ENCODE measurements around the gene AGO4.
"Not testable (repeated sequence)": the region's sequence is repeated elsewhere in the genome, so short reads cannot be mapped to it uniquely, and the experiment has no call there.

Gene AGO4

GRCh38 chr1:35808450-35809113, 766 bp downstream of the AGO4 start:
- H3K36me3 ChIP-seq (ENCODE audit: insufficient read depth, low read length), result no peaks in the 10 kb centered on the region
- H3K9ac ChIP-seq (ENCODE audit: insufficient read length), result peak overlapping the region; percentile 93
- no peaks in the 10 kb centered on the region for H3K9me3 ChIP-seq (ENCODE audit: low read depth, low read length)
- no peak for TF ChIP-seq FOXP2 (optimal IDR thresholded peaks at IDR 0.05; ENCODE audit: control extremely low read depth, extremely low read length, insufficient read depth)
- no peak for TF ChIP-seq EZH2 (IDR thresholded peaks at IDR 0.05)
- TF ChIP-seq POLR2AphosphoS5 (IDR thresholded peaks at IDR 0.05; ENCODE audit: borderline replicate concordance, low read depth, low read length), result no peak
- H3K27ac ChIP-seq, result no peak overlapping the region
- DNase-seq (ENCODE audit: low read depth, low spot score), result no peak
- peak overlapping the region; percentile 91 for H3K4me3 ChIP-seq

DNA sequence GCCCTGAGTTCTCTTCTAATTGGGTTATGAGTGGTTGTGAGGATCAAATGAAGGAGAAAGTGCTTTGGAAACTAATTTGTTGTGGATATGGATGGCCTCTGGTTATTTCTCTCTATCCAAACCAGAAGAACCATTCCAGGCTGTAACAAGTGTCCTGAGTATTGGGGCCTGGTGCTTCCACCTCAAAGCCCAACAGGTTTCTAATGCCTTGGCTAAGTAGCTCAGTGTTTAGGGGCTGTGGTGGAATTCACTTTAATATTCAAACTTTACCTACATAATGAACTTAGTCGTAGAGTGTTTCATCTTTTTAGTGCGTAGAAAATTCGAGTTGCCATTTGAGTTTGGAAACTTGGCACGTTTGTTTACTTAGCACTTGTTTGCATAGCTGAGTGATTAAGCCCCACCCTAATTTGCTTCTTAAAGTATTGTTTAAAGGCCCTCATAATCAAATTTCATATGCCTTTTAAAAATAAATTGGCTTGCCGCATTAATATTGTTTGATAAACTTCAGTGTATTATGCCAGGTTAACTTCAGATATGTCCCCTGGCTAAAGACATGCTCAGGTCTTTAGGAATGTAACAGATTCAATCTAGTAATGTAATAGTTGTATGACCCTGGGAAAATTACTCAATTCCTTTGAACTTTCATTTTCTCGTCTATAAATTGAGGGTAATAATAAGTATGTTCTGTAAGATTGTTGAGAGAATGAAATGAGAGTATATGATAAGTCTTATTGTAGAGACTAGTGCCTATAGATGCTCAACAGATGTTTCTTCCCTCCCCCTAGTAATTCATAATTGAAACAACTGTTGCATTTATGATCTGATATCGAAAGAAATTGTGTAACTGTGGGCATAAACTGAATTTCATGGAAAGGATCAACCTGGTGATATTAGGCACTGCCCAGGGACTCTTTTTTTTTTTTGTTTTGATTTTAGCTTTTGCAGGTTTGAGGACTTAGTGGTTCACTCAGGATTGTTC, 1.6 kb downstream of the AGO4 start:
- no peaks in the 10 kb centered on the region for H3K36me3 ChIP-seq (ENCODE audit: insufficient read depth, low read length)
- H3K9ac ChIP-seq (ENCODE audit: insufficient read length), result peak overlapping the region; percentile 93
- DNase-seq (ENCODE audit: low read depth, low spot score), result no peak
- TF ChIP-seq POLR2AphosphoS5 (IDR thresholded peaks at IDR 0.05; ENCODE audit: borderline replicate concordance, low read depth, low read length), result no peak
- H3K27ac ChIP-seq, result no peak overlapping the region
- H3K4me3 ChIP-seq, result peak overlapping the region; percentile 91
- H3K9me3 ChIP-seq (ENCODE audit: low read depth, low read length), result no peaks in the 10 kb centered on the region

- no peak overlapping the region for H3K27ac ChIP-seq
- no peak for DNase-seq (ENCODE audit: low read depth, low spot score)
- TF ChIP-seq POLR2AphosphoS5 (IDR thresholded peaks at IDR 0.05; ENCODE audit: borderline replicate concordance, low read depth, low read length) (no peak), FOXP2 (optimal IDR thresholded peaks at IDR 0.05; ENCODE audit: control extremely low read depth, extremely low read length, insufficient read depth) (no peak), EZH2 (IDR thresholded peaks at IDR 0.05) (no peak)
- peak overlapping the region; percentile 91 for H3K4me3 ChIP-seq
- H3K9me3 ChIP-seq (ENCODE audit: low read depth, low read length), result no peaks in the 10 kb centered on the region
- no peak overlapping the region for H3K9ac ChIP-seq (ENCODE audit: insufficient read length)
- no peaks in the 10 kb centered on the region for H3K36me3 ChIP-seq (ENCODE audit: insufficient read depth, low read length)
Measured at GRCh38 chr1:35810096-35810881, 2.5 kb downstream of the AGO4 start.

DNA sequence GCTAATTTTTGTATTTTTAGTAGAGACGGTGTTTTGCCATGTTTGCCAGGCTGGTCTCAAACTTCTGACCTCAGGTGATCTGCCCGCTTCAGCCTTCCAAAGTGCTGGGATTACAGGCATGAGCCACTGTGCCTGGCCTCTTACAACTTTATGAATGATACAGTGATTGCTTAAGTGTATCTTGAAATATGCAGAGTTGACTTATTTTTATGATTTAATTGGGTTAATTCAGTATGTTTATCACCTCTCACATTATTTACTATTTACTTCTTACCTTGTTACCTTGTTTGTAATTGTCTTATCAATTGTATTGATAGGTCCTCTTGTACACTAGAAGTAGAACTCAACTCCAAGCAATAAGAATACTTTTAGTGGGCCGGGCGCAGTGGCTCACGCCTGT, 4.9 kb downstream of the AGO4 start:
- H3K27ac ChIP-seq; H3K9me3 ChIP-seq (ENCODE audit: low read depth, low read length); DNase-seq (ENCODE audit: low read depth, low spot score); H3K4me3 ChIP-seq; H3K36me3 ChIP-seq (ENCODE audit: insufficient read depth, low read length); H3K9ac ChIP-seq (ENCODE audit: insufficient read length): not testable (repeated sequence)

DNA sequence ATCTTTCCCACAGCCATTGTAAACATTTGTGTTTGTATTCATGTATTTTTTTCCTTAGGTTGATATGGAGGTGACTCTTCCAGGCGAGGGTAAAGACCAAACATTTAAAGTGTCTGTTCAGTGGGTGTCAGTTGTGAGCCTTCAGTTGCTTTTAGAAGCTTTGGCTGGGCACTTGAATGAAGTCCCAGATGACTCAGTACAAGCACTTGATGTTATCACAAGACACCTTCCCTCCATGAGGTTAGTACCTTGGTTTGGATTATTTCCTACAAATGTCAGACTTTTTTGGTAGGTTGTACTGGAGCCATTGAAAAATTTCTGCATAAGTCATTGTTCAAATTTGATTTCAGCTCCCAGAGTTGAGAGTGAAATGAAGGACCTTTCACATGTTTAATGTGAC, 17.4 kb downstream of the AGO4 start:
- Histone ChIP-seq H3K27ac (no peak overlapping the region), H3K9ac (ENCODE audit: insufficient read length) (no peak overlapping the region), H3K9me3 (ENCODE audit: low read depth, low read length) (no peaks in the 10 kb centered on the region), H3K36me3 (ENCODE audit: insufficient read depth, low read length) (peaks cover 18% of the 10 kb centered on the region; the same call in 1 of the 2 replicates), H3K4me3 (no peak overlapping the region)
- no peak for TF ChIP-seq FOXP2 (optimal IDR thresholded peaks at IDR 0.05; ENCODE audit: control extremely low read depth, extremely low read length, insufficient read depth)
- no peak for TF ChIP-seq POLR2AphosphoS5 (IDR thresholded peaks at IDR 0.05; ENCODE audit: borderline replicate concordance, low read depth, low read length)
- no peak for TF ChIP-seq EZH2 (IDR thresholded peaks at IDR 0.05)
- no peak for DNase-seq (ENCODE audit: low read depth, low spot score)

DNA sequence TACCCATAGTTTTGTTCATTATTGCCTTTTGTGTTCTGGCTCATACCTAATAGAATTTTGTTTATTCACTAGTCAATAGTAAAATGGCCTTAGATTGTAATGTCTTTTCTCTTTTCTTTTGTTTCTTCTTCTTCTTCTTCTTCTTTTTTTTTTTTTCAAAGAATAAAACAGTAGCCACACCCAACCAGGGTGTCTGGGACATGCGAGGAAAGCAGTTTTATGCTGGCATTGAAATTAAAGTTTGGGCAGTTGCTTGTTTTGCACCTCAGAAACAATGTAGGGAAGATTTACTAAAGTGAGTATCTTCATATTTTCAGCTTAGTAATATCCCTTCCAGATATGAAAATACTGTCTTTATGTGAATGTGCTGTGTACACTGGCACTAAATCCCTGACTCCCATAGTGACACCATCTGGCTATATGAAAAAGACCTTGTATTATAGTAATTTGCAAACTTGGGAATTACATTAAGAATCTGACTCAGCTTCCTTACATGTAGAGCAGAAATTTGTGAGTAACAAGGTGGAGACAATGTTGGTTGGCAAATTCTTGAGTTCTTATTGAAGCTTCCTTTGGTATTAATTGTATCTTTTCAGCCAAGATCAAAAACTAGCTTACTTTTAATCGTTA, 24.6 kb downstream of the AGO4 start:
- no peak overlapping the region for H3K27ac ChIP-seq
- no peak overlapping the region for H3K4me3 ChIP-seq
- peaks cover 30% of the 10 kb centered on the region for H3K36me3 ChIP-seq (ENCODE audit: insufficient read depth, low read length)
- H3K9me3 ChIP-seq (ENCODE audit: low read depth, low read length), result 0 out of 2 replicates have a peak, but pooled peaks cover 3% of the 10 kb centered on the region
- no peak for DNase-seq (ENCODE audit: low read depth, low spot score)
- no peak for TF ChIP-seq POLR2AphosphoS5 (IDR thresholded peaks at IDR 0.05; ENCODE audit: borderline replicate concordance, low read depth, low read length)
- TF ChIP-seq FOXP2 (optimal IDR thresholded peaks at IDR 0.05; ENCODE audit: control extremely low read depth, extremely low read length, insufficient read depth), result no peak
- no peak overlapping the region for H3K9ac ChIP-seq (ENCODE audit: insufficient read length)

GRCh38 chr1:35833395-35833794, 25.6 kb downstream of the AGO4 start:
- DNase-seq (ENCODE audit: low read depth, low spot score), result no peak
- Histone ChIP-seq H3K9ac (ENCODE audit: insufficient read length) (no peak overlapping the region), H3K27ac (no peak overlapping the region), H3K4me3 (no peak overlapping the region), H3K9me3 (ENCODE audit: low read depth, low read length) (0 out of 2 replicates have a peak, but pooled peaks cover 3% of the 10 kb centered on the region), H3K36me3 (ENCODE audit: insufficient read depth, low read length) (peaks cover 24% of the 10 kb centered on the region)
- no peak for TF ChIP-seq EZH2 (IDR thresholded peaks at IDR 0.05)
- no peak for TF ChIP-seq POLR2AphosphoS5 (IDR thresholded peaks at IDR 0.05; ENCODE audit: borderline replicate concordance, low read depth, low read length)
- no peak for TF ChIP-seq FOXP2 (optimal IDR thresholded peaks at IDR 0.05; ENCODE audit: control extremely low read depth, extremely low read length, insufficient read depth)

GRCh38 chr1:35834218-35834617, 26.4 kb downstream of the AGO4 start:
- TF ChIP-seq FOXP2 (optimal IDR thresholded peaks at IDR 0.05; ENCODE audit: control extremely low read depth, extremely low read length, insufficient read depth) (no peak), EZH2 (IDR thresholded peaks at IDR 0.05) (no peak), POLR2AphosphoS5 (IDR thresholded peaks at IDR 0.05; ENCODE audit: borderline replicate concordance, low read depth, low read length) (no peak)
- 0 out of 2 replicates have a peak, but pooled peaks cover 3% of the 10 kb centered on the region for H3K9me3 ChIP-seq (ENCODE audit: low read depth, low read length)
- no peak overlapping the region for H3K27ac ChIP-seq
- no peak for DNase-seq (ENCODE audit: low read depth, low spot score)
- H3K4me3 ChIP-seq, result no peak overlapping the region
- H3K9ac ChIP-seq (ENCODE audit: insufficient read length), result no peak overlapping the region
- H3K36me3 ChIP-seq (ENCODE audit: insufficient read depth, low read length), result peaks cover 24% of the 10 kb centered on the region
